Pulmonary artery endothelial cell (primary cell): ENCODE measurements around the gene ZSWIM6. TPM values are rescaled to one million over a fixed set of nuclear protein-coding genes. Genes with fewer than 3 reads are reported as not detected.

Experiments
- DNase-seq: peaks from one replicate; pipeline ENCODE4 v3.0.0-alpha.2; 2011; ENCODE audit warnings: low read depth, low spot score
- total RNA-seq: library from RNA; depleted of rRNA; stranded (reverse); fragments of >200 nt; gene quantifications from 2 replicates; pipeline ENCODE4 v1.2.3, GENCODE V29; 2014

The ZSWIM6 gene
- total RNA-seq, 1 donor from 2014 or later = 25.5 TPM

DNA sequence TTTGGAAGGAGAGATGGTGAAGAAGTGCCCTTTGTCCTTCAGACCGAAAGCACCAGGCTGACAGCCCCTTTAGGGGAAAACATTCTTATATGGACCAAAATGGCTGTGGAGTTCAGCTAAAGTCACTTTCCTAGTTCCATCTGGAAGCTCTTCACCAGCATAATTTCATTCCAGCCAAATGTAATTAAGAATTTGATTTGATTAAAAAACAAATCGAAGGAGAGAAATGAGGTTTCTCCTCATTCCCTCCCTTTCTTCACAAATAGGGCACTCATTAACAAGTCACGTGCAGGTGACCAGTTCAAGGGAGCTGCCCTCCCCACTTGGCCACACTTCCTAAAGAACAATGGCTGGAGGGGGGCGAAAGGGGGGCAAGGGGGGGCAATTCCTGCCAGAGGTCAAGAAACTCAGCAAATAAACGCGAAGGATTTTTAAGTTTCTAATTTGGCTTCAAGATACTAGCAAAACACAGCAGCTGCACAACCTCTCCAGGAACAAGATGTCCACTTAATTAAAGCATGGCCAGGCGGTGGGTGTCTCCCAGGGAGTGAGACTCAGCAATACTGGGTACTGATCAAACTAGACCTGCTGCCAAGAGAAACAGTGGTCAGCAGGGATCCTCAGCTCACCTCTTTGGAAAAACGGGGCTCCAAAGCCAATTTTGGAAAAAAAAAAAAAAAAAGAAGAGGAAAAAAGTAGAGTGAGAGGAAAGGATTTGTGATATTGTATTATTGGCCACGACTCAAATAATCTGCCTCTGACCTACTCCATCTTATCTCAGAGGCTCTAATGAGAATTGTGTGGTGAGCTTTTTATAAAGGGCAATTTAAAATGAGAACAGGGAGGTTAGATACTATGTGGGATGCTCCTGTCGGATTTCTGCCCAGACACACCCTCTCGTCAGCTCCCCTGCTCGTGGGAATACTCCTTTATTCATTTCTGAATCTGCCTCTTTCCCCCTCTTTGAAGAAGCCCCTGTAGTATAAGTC lies 254.3 kb downstream of the ZSWIM6 start:
- DNase-seq = no peak

- DNase-seq = no peak
Observed at GRCh38 chr5:61587125-61587524, 255.1 kb downstream of the ZSWIM6 start.

DNA sequence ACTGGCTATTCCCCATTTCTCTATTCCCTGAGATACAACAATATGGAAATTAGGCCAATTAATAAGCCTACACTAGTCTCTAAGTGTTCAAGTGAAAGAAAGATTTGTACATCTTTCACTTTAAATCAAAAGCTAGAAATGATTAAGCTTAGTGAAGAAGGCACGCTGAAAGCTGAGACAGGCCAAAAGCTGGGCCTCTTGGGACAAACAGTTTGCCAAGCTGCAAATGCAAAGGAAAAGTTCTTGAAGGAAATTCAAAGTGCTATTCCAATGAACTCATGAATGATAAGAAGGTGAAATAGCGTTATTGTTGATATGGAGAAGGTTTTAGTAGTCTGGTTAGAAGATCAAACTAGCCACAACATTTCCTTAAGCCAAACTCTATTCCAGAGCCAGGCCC lies 256.2 kb downstream of the ZSWIM6 start:
- DNase-seq = no peak

DNA sequence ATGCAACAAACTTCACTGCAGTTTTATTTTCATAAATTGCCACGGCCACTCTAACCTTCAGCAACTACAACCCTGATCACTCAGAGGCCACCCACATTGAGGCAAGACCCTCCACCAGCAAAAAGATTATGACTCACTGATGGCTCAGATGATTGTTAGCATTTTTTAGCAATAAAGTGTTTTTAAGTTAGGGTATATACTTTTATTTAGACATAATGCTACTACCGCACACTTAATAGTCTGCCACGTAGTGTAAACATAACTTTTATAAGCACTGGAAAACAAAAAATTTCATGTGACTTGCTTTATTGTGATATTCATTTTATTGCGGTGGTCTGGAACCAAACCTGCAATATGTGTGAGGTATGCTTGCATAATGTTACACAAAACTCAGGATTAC lies 257.9 kb downstream of the ZSWIM6 start:
- no peak for DNase-seq

DNA sequence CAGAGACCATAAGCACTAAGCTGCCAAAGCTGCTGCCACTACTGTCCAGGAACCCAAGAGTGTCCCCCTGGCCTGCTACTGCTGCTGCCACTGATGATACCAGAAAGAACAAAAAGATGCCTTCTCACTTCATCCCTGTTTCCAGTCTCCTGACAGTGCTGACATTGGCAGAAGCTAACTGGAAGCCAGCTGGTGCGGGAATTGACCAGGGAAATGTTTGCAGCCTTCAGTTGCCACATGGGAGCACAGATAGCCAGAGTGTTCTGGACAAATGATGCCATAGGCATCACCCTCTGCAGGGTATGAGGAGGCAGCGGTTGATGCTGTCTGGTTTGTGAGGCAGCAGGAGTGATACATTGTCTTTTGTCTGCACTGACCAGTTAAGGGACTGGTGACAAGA lies 258.4 kb downstream of the ZSWIM6 start:
- DNase-seq = no peak

GRCh38 chr5:61591859-61592258 lies 259.8 kb downstream of the ZSWIM6 start:
- DNase-seq = no peak

DNA sequence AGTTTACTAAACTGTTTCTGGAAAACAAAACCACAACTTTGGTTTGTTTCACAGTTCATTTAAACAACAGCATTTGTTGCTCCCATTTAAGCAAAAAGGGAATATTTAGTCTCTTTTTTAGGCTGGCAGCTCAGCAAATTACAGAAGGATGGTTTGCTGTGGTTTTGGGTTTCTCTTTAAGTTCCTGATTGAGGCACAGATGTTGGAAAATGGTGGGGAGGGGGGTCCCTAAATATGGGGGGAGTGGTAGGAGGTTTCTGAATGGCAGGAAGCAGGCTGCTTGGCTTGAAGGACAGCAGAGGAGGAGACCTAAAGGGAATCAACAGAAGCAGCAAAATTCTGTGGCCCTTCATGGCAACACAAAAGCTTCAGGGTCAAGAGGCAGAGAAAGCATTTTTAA lies 263.4 kb downstream of the ZSWIM6 start:
- no peak for DNase-seq

Other genes starting within 250 kb of the ZSWIM6 start
- gene SMIM15, start 169.8 kb upstream of the ZSWIM6 start, total RNA-seq = 80.8 and 82.9 TPM in 2 replicates